Neuron (in vitro differentiated cells): ENCODE results near the gene BNC2.
A peak's percentile ranks its signal among the peaks of the same experiment; 100 is the strongest.

Source experiments
- H2AFZ ChIP-seq: one replicate; pipeline ENCODE4 v1.6.1; 2013; ENCODE audit warnings: low read depth, mild to moderate bottlenecking, inconsistent platforms, low read length, moderate library complexity
- H3K27me3 ChIP-seq: one replicate; pipeline ENCODE4 v1.6.1; 2013; ENCODE audit warnings: low read length; ENCODE audit not compliant: insufficient read depth
- H3K36me3 ChIP-seq: one replicate; pipeline ENCODE4 v1.6.1; 2013; ENCODE audit warnings: low read length; ENCODE audit not compliant: insufficient read depth
- H3K4me1 ChIP-seq: one replicate; pipeline ENCODE4 v1.6.1; 2013; ENCODE audit warnings: low read length; ENCODE audit not compliant: insufficient read depth
- H3K4me3 ChIP-seq: 2 replicates; pipeline ENCODE4 v1.5.1; 2013; ENCODE audit warnings: mild to moderate bottlenecking, low read length, moderate library complexity
- H3K9me3 ChIP-seq: one replicate; pipeline ENCODE4 v1.6.1; 2013; ENCODE audit warnings: low read length

Gene BNC2

DNA sequence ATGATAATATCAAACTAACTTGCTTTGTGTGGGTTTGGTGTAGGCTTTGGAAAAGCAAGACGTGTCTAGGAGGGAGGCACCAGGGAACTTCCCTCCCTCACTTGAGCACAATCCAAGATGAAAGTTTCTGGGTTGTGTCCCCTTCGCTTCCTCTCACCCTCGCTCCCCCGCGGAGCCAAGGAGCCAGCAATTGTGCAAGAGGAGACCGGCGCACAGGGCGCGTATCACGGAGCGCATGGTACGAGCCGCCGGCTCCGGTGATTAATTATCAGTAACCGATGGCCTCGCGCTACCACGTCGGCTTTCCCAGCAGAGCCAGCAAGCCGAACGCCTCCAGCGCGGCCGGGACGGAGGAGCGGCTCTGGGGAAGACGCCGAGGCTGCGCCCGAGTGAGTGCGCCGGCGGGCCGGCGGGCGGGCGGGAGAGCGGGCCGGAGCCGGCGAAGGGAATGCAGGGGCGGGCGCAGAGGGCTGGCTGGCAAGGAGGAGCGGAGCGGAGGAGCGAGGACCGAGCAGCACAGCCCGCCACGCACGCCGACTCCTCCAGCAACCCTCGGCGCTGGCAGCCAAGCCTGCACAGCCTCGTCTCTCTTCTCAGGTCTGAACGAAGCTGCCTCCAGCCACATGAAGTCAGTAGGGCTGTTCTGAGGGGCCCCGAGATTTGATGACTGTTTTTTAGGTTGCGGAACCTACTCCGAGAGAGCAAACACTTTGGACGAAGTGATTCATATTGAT, 143.6 kb downstream of the BNC2 start:
- Histone ChIP-seq H2AFZ (peak overlapping the region; percentile 69), H3K4me3 (peak overlapping the region; percentile 46), H3K9me3 (no peaks in the 10 kb centered on the region), H3K27me3 (peaks cover 26% of the 10 kb centered on the region), H3K4me1 (peaks cover 5% of the 10 kb centered on the region), H3K36me3 (no peaks in the 10 kb centered on the region)

DNA sequence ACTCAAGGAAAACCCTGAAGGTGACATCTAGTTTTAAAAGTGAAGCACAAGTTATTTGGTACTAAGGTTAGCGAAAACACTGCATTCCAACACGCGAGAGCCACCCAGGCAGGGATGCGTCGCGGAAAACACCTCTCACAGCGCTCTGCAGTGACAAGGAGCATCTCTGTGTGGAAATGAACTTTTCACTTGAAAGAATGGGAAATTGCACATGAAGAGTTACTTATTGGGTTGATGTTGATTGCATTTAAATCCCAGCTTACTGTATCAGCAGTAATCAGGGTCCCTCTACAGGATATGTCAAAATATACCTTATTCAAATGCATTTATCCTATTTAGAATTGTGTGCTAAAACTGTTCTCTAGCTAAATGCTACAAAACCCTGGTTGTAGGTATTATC, 144.4 kb downstream of the BNC2 start:
- Histone ChIP-seq H3K27me3 (peaks cover 26% of the 10 kb centered on the region), H3K4me3 (no peak overlapping the region)

DNA sequence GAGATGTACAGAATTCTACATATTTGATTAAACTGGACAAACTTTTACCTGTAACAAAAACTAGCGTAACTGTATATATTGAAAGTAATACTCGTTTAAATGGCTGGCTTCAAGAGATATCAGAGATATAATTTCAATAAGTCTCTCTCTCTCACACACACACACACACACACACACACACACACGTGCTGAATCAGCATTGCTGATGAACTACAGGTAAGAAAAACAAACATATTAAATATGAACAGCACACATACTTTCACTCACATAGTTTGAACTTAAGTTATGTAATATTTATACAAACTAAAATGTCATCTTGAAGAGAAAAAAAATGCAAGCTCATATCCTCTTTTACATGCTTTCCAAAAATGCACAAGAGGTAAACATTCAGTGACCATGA, 145.4 kb downstream of the BNC2 start:
- Histone ChIP-seq H3K27me3 (peaks cover 29% of the 10 kb centered on the region), H2AFZ (no peak overlapping the region), H3K4me3 (no peak overlapping the region), H3K9me3 (no peaks in the 10 kb centered on the region), H3K36me3 (no peaks in the 10 kb centered on the region), H3K4me1 (peaks cover 5% of the 10 kb centered on the region)

More for the DNA sequence above, 144.4 kb downstream of the BNC2 start:
- peaks cover 5% of the 10 kb centered on the region for H3K4me1 ChIP-seq
- H2AFZ ChIP-seq, result no peak overlapping the region
- no peaks in the 10 kb centered on the region for H3K36me3 ChIP-seq
- H3K9me3 ChIP-seq, result no peaks in the 10 kb centered on the region

DNA sequence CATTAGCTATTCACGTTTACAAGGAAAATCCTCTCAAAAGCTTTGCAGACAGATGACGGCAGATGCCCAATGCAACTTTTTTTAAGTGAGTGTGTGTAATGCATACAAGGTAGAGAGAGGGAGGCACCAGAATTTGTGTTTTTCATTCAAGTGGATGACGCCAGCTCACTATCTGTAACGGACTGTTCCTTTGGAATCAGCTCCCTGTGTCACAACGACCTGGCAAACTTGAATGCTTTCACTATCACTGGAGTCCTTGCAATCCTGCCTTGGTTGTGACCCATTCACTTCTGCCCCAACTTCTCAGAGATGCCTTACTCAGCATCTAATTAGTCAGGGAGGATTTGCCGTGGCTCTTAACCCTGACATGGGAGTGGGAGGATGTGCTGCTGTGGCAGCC, 148.5 kb downstream of the BNC2 start:
- no peak overlapping the region for H2AFZ ChIP-seq
- H3K9me3 ChIP-seq, result no peaks in the 10 kb centered on the region
- no peaks in the 10 kb centered on the region for H3K36me3 ChIP-seq
- peaks cover 14% of the 10 kb centered on the region for H3K27me3 ChIP-seq
- no peak overlapping the region for H3K4me3 ChIP-seq
- H3K4me1 ChIP-seq, result no peaks in the 10 kb centered on the region

DNA sequence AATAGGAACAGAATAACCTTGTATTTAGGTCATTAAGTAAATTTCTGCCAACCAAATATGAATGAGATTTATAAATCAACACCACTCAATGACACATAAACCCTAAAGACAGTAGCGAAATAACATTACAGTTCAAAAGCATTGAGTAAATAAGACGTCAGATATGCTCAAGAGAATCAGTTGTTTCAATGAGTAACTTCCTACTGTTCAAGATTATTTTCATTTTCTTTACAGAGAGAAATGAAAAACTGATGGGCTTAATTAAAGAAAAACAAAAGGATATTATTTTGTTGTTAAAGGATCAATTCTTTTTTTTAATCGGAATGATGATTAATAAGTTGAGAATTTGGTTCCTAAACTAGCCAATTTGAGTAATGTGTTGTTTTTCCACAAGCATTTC, 150.1 kb downstream of the BNC2 start:
- Histone ChIP-seq H3K9me3 (no peaks in the 10 kb centered on the region), H3K27me3 (peaks cover 8% of the 10 kb centered on the region), H3K4me3 (no peak overlapping the region), H3K4me1 (no peaks in the 10 kb centered on the region), H3K36me3 (no peaks in the 10 kb centered on the region), H2AFZ (no peak overlapping the region)

DNA sequence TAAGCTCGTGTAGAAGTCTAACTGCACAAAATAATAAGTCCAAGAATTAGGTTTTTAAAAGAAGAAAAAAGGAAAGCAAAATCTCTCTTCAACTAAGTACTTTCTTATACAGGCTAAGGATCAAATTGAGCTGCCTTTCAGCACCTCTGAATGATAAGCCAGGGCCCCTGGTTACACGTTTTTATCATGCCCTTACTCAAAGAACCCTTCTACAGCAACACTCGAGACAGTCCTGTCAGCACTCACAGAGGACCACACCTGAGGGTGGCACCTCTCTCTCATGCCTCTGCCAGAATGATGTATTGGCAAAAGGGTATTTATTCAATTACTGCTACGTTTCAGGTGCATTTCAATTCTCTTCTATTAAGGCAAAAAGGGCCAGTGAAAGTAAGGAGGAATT, 150.5 kb downstream of the BNC2 start:
- no peak overlapping the region for H2AFZ ChIP-seq
- H3K36me3 ChIP-seq, result no peaks in the 10 kb centered on the region
- H3K27me3 ChIP-seq, result peaks cover 8% of the 10 kb centered on the region
- H3K4me1 ChIP-seq, result no peaks in the 10 kb centered on the region
- no peak overlapping the region for H3K4me3 ChIP-seq
- H3K9me3 ChIP-seq, result no peaks in the 10 kb centered on the region

DNA sequence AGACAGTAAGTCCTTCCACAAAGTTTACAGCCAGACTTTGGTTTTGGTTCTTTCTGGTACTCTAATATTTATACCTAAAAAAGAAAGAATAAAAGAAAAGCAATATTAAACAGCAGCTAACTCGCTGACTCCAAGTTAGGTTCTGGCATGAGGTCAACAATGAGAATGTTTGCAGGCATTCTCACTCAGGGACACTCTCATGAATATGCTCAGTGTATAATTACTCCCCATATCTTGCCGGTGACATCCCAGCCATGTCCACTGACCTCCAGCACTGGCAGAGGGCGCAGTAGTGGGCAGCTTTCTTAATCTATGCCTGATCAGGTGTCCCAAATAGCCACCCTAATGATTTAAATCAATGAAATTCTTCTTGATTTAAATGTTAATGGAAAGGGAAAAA, 151.5 kb downstream of the BNC2 start:
- Histone ChIP-seq H3K36me3 (no peaks in the 10 kb centered on the region), H3K4me3 (no peak overlapping the region), H3K27me3 (peaks cover 8% of the 10 kb centered on the region), H3K9me3 (no peaks in the 10 kb centered on the region), H2AFZ (no peak overlapping the region), H3K4me1 (no peaks in the 10 kb centered on the region)

DNA sequence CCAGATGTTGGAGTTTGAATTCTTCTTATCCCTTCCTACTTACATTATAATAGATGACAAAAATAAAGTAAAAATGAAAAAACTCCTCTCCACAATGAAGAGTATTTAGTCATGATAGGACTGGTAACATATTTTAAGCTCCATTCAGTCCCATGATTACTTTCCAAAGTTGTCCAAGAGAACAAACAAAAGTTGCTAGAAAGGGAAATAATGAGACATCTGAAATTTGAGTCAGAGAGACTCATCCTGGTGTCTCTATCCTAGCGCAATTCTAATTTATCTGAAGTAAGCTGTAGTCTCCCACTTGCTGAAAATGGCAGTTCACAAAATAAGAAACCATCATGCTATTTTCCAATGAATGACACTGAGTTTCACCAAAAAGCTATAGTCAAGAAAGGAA, 152.2 kb downstream of the BNC2 start:
- no peaks in the 10 kb centered on the region for H3K36me3 ChIP-seq
- H3K4me1 ChIP-seq, result no peaks in the 10 kb centered on the region
- peaks cover 8% of the 10 kb centered on the region for H3K27me3 ChIP-seq
- no peak overlapping the region for H2AFZ ChIP-seq
- no peak overlapping the region for H3K4me3 ChIP-seq
- H3K9me3 ChIP-seq, result no peaks in the 10 kb centered on the region

DNA sequence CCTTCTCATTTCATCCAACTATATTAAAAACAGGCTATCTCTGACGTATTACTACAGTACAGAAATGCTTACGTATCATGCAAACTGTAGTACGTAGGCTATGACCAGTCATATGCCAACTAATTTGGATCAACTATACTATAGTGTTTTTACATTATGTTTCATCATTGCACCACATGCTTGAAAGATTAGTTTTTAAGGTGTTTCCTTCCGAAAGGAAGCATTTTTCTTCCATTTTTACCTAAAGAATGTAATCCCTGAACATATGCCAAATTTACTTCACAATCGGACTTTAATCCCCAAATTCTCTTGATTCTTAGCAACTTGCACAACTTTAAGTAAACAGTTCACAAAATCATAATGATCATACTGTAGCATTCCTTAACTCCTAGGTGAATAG, 153.9 kb downstream of the BNC2 start:
- Histone ChIP-seq H3K27me3 (peaks cover 5% of the 10 kb centered on the region), H3K4me3 (no peak overlapping the region), H3K4me1 (peaks cover 4% of the 10 kb centered on the region), H3K9me3 (no peaks in the 10 kb centered on the region), H3K36me3 (no peaks in the 10 kb centered on the region), H2AFZ (no peak overlapping the region)

DNA sequence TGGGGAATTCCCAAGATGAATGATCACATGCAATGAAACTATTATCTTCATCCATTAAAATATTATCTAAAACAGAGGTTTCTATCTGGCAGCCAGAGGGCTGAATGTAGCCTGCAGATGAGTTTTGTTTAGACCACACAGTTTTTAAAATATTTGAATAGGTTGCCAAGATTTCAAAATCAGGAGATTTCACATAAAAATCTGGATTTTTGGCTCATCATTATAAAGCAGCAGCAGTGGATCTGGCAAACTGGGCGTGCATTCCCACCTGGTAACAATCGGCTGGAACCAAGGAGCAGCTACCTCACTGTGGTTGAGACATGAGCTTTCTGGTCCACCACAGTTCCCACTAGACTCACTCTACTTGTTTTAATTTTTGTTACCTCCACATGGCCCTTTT, 155.1 kb downstream of the BNC2 start:
- Histone ChIP-seq H3K36me3 (no peaks in the 10 kb centered on the region), H3K27me3 (peaks cover 5% of the 10 kb centered on the region), H3K9me3 (no peaks in the 10 kb centered on the region), H3K4me1 (peaks cover 16% of the 10 kb centered on the region), H3K4me3 (no peak overlapping the region), H2AFZ (no peak overlapping the region)

DNA sequence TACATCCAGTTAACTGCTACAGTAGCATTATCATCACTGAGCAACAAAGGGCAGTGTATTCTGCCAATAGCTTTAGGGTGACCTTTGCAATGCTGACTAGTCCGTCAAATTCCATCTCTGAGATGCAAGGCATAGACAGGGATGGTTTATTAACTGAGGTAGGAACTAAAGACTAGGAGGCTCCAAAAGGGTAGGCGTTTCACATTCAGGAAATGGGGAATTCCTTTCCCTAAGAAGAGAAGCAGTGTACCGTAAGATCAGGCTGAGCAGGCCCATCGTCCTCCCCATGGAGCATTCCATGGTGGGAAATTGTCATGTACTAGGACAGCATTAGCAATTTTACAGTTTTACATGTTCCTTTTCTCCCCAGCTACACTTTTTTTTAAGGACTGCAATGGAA, 157.7 kb downstream of the BNC2 start:
- Histone ChIP-seq H3K27me3 (peaks cover 5% of the 10 kb centered on the region), H3K36me3 (no peaks in the 10 kb centered on the region), H2AFZ (no peak overlapping the region), H3K4me1 (peaks cover 42% of the 10 kb centered on the region), H3K9me3 (no peaks in the 10 kb centered on the region), H3K4me3 (no peak overlapping the region)

DNA sequence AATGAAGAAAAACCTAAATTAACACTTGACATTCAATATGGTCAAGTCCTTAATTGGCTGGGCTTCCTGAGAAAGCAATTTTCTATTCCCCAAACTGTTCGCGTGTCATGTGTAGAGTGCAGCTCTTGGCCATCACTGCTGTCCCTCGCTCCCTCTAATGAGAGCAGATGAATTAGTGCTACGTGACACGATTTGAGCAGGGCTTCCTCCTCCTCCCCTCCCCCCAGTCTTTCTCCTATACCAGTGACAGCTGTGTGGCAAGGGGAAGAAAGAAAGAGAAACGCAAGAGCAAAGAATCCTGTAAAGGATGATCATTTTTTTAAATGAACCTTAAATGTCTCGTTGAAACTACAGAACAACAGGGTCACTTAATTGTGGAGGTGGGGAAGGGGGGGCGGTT, 159.6 kb downstream of the BNC2 start:
- Histone ChIP-seq H3K27me3 (peaks cover 3% of the 10 kb centered on the region), H3K36me3 (no peaks in the 10 kb centered on the region), H3K4me1 (peaks cover 46% of the 10 kb centered on the region), H3K9me3 (no peaks in the 10 kb centered on the region), H3K4me3 (no peak overlapping the region), H2AFZ (no peak overlapping the region)

DNA sequence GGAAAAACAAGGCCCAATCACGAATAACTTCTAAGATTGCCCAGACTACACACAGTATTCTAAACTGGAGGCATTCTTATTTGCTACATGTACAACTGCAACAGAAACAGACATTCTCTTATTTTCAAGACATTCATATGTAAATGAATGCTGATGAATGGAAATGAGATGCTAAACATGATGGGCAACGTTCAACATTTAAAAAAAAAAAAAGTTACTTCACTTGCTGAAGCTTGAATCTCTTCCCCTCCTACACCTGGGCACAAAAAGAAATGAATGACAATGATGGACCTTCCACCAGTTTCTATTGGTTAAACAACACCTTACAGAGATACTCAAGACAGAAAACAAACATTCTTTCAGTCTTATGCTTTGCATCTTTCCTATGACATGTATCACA, 160.5 kb downstream of the BNC2 start:
- peaks cover 55% of the 10 kb centered on the region for H3K4me1 ChIP-seq
- H2AFZ ChIP-seq, result no peak overlapping the region
- H3K36me3 ChIP-seq, result no peaks in the 10 kb centered on the region
- no peak overlapping the region for H3K4me3 ChIP-seq
- H3K27me3 ChIP-seq, result peaks cover 3% of the 10 kb centered on the region
- H3K9me3 ChIP-seq, result no peaks in the 10 kb centered on the region
